NCI-H2029 (cell line): ENCODE data around the gene ADARB2.
"Not testable (repeated sequence)": the region's sequence is repeated elsewhere in the genome, so short reads cannot be mapped to it uniquely, and the experiment has no call there.

Experiments
- DNase-seq: peaks from one replicate; lab custom pipeline; 2025; lab: John Stamatoyannopoulos, UW

ADARB2 gene

DNA sequence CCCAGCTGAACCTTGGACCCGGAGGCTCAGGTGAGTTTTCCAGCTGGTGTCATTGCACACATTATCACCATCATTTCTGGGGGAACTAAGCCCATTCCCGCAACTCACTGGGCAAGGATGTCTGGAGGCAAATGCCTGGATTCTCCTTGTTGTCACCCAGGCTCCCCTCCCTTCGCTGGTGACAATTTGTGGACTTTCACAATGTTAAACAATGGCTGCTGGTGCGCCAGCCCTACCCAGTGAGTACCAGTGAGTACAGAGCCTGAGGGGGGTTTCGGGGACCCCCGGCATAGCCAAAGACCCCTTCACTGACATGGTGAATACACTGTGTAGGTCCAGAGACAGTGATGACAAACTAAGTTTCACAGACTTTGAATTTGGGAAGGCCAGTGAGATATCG, 189.2 kb downstream of the ADARB2 start:
- DNase-seq = no peak

- DNase-seq = no peak
Observed at GRCh38 chr10:1546431-1547110, 190.8 kb downstream of the ADARB2 start.

GRCh38 chr10:1545524-1545923, 191.8 kb downstream of the ADARB2 start:
- no peak for DNase-seq

- peak; percentile 15 for DNase-seq
Observed at GRCh38 chr10:1544929-1545328, 192.4 kb downstream of the ADARB2 start.

DNA sequence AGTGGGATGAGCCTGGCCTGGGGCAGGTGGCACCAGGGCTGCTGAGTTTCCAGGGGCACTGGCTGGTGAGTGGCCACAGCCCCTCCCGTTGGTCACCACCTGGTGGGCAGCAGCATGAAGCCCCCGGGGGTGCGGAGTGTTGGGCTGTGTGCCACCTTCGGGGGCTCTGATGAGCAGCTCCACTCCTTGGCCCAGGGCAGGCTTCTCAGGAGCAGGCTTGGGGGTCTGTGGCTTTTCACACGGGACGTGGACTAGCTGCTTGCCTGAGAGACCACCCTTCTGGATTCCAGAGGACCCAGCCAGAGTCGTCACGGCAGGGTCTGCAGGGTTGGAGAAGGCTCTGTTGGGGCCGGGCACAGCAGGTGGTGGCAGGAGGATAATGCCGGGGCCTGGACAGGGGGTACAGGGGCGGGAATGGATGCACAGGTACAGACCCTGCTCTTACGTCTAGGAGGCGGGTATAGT, 193.1 kb downstream of the ADARB2 start:
- no peak for DNase-seq

- no peak for DNase-seq
Observed at GRCh38 chr10:1543596-1543995, 193.7 kb downstream of the ADARB2 start.

- no peak for DNase-seq
Observed at GRCh38 chr10:1542941-1543340, 194.4 kb downstream of the ADARB2 start.

GRCh38 chr10:1540144-1540543, 197.2 kb downstream of the ADARB2 start:
- no peak for DNase-seq

DNA sequence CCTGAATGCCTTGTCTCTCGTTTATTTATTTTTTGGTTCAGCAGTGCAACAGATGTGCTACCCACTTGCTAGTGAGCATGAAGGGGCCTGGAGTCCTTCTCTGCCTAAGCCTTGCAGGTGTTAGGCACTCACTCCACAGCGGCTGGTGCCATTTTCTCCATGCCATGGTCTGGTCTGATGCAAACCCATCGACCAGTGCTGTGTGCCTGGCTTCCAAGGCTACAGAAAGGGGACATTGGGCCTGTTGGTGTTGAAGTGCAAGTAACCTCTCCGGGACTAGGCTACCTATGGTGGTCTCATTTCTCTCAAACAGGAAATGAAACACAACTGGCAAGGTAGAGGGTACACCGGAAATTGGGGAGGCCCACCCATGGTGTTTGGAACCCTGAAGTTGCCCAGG, 198.1 kb downstream of the ADARB2 start:
- DNase-seq = no peak

GRCh38 chr10:1538531-1539061, 198.7 kb downstream of the ADARB2 start:
- no peak for DNase-seq

GRCh38 chr10:1538121-1538520, 199.2 kb downstream of the ADARB2 start:
- no peak for DNase-seq

DNA sequence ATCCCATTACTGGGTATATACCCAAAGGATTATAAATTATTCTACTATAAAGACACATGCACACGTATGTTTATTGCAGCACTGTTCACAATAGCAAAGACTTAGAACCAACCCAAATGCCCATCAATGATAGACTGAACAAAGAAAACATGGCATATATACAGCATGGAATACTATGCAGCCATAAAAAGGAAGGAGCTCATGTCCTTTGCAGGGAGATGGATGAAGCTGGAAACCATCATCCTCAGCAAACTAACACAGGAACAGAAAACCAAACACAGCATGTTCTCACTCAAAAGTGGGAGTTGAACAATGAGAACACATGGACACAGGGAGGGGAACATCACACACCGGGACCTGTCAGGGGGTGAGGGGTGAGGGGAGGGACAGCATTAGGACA, 199.9 kb downstream of the ADARB2 start:
- DNase-seq = not testable (repeated sequence)

- DNase-seq = no peak
Observed at GRCh38 chr10:1536341-1536740, 201.0 kb downstream of the ADARB2 start.

- no peak for DNase-seq
Observed at GRCh38 chr10:1535301-1535965, 201.9 kb downstream of the ADARB2 start.

DNA sequence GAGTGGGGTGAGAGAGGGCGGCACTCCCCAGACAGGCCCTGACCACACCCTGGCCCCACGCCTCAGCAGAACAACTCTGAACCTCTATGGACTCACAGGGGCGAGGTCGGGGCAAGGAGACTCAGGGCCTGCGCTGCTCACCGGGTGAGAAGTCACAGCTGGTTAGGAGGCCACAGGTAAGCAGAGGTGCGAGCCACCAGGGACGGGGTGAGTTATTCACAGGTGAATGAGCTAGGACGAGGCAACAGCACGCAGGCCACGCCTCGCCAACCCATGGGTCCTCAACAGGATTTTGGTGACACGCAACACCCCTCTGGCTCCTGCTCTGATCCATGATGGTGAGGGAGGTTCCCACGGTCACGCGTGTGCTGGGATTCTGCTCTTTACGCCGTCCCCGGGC, 202.5 kb downstream of the ADARB2 start:
- DNase-seq = no peak

- no peak for DNase-seq
Observed at GRCh38 chr10:1532636-1533035, 204.7 kb downstream of the ADARB2 start.

GRCh38 chr10:1531883-1532597, 205.3 kb downstream of the ADARB2 start:
- no peak for DNase-seq

DNA sequence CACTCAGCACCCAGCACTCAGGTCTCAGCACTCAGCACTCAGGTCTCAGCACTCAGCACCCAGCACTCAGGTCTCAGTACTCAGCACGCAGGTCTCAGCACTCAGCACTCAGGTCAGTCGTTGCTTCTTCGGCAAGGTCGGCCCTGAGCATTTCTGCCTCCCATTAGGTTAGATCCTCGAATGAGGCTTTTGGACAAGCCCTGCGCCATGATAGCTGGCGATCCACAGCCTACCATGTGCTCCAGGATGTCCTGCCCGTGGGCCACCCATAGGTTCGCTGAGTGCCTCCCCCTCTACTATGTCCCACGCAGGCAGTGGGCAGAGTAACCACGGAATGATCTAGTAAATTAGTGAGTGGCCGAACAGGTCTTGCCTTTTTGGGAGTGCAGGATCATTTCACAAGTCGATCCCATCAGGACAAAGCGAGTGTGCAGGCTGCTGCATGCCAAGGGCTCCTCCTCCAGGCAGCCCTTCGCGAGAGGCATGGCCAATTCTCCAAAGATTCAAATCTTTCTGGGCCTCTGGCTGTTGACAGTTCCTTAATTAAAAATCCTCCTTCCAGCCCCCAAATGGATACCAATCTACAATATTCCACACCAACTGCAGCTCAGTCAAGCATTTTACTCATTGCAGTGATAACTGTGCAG, 206.3 kb downstream of the ADARB2 start:
- no peak for DNase-seq

DNA sequence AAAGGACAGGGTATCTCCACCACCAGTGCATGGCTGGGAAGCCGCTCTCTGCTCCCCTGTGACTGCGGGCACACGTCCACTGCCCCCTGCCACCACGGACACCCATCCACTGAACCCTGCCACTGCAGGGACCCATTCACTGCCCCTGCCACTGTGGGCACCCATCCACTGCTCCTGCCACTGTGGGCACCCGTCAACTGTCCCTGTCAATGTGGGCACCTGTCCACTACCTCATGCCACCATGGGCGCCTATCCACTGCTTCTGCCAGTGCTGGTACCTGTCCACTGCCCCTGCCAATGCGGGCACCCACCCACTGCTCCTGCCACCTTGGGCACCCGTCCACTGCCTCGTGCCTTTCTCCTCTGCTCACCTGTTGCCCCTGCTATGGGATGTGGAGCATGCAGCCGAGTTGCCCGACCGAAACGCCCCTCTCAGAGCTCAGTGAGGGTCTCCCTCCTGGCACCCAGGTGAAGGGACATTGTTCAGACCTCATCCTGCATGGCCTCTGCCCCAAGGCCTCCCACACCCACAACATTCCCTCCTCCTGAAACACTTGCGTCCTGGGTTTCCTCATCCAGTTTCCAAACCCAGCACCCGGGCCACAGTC, 207.4 kb downstream of the ADARB2 start:
- DNase-seq = no peak

DNA sequence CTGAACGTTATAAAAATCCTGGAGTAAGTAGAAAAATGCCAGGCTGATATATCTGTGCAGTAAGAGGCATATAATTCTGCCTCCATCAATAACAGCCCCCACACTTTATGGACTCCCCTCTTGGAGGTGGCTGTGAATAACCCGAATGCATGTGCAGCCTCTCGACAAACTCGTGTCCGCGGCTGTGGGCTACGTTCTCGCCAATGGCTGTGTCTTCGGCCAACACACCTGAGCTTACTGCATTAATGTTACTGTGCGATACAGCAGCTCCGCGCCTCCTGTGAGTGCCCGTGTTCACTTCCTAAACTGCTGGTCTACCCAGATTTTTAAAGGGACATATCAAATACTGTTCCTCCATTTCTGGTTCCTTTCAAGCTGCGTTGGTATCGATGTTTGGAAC, 209.4 kb downstream of the ADARB2 start:
- DNase-seq = peak; percentile 9

GRCh38 chr10:1526436-1527055, 210.8 kb downstream of the ADARB2 start:
- peak; percentile 79 for DNase-seq
